Hematopoietic multipotent progenitor cell treated with erythropoietin and hydrocortisone succinate and interleukin-3 and kit ligand, for 4 days (in vitro differentiated cells): ENCODE measurements around the gene SYT15.
"Not testable (repeated sequence)": the region's sequence is repeated elsewhere in the genome, so short reads cannot be mapped to it uniquely, and the experiment has no call there.

Experiments
- DNase-seq: peaks from one replicate; pipeline ENCODE4 v3.0.0-alpha.2; 2015

Gene SYT15

DNA sequence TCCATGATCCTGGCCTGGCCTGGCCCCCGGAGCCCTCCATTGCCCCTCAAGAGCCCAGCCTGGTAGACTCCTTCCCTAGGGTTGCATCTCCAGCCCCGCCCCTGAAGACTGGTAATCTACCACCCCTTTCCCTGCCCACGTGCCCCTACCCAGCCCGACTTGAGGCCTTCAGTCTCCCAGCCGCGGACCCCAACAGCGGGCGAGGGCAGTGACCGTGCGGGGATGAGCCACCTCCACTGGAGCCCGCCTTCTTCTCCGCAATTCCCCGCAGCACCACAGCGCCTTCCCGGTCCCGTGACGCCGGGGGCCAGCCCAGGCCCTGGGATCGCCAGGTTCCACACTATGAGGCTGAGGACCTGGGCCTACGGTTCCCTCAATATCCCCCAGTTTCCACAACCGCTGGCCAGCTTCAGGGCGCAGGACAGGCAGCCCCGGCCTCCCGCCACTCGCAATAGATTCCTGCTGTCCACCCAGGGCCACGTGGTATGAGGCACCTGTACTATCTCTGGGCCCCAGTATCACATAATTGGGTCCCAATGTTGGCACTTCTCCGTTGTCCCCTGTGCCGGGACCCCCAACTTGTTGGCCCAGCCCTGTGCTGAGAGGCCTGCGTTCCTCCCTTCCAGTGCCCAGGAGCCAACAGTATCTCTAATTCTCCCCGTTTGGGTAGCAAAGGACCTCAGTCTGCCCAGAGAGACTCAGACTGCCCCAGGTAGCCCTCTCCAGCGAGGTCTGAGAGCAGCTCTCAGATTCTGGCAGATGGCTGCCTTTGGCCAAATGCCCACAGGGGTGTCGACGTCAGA is 21.4 kb upstream of the SYT15 start:
- no peak for DNase-seq

DNA sequence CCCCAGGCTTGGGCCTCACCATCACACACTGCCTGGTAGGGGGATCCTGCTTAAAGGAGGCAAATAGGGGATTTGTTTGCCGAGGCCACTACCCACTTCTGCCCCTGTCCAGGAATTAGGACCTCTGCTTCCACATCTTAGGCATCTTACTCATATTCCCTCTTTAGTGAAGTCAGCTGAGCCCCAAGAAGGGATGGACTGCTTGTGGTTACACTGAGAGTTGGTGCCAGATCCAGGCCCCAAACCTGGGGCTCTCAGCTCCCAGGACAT is 20.9 kb upstream of the SYT15 start:
- no peak for DNase-seq

DNA sequence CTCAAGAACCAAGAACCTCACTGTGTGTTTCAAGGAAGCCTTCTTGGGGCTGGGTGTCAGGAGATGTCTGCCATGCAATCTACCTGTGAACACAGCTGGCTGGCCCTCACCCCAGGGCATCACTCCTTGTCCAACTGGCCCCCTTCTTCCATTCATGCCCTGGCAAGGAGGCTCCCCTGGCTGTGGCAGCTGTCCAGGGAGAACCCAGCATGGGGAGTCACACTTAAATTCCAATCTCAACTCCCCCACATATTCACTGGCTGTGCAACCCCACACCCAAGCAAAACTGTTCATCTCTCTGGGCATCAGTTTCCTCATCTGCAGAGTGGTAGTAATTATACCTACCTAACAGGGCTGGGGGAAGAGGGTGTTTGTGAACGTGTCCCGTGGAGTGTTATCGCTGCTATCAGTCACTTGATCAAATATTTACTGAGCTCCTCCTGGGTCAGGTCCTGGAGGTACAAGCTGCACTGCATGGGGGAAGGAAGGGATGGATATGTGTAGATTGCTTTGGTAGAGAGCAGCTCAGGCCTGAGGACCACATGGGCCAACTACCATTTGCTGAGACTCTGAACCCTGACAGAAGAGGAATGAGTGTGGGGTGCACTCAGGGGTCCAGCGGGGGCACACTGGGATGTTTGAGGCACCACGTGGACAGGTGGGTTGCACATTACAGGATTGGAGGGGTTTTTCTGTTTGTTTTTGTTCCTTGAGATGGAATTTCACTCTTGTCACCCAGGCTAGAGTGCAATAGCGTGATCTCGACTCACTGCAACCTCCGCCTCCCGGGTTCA is 20.3 kb upstream of the SYT15 start:
- no peak for DNase-seq

DNA sequence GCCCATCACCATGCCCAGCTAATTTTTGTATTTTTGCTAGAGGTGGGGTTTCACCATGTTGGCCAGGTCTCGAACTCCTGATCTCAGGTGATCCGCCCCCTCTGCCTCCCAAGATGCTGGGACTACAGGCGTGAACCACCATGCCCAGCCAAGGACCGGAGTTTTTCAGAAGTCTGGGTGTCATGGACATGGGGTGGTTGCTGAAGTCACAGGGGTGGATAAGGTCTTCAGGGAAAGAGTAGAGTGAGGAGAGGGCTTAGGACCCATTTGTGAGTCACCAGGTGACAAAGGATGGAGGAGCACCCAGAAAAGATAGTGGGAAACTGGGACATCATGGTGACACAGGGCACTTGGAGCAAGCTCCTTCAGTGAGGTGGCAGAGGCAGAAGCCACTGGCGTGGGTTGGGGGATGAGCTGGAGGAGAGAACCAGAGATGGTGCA is 19.7 kb upstream of the SYT15 start:
- no peak for DNase-seq

DNA sequence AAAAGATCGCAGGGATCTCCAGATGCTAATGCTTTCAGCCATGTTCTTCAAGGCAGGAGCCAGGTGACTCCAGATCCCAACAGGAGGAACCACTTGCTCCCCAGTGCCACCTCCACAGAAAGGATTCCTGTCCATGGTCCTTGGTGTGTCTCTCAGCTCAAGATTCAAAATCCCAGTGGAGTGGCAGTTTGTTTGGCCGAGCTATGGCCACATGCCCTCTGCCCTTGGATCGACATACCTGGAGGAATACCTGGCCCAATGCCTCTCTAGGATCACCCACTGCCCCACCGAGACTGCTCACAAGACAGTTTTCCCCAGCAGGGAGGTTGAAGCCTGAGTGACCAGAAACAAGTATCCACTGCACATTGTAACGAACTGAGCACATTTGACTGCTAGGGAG is 18.5 kb upstream of the SYT15 start:
- no peak for DNase-seq

DNA sequence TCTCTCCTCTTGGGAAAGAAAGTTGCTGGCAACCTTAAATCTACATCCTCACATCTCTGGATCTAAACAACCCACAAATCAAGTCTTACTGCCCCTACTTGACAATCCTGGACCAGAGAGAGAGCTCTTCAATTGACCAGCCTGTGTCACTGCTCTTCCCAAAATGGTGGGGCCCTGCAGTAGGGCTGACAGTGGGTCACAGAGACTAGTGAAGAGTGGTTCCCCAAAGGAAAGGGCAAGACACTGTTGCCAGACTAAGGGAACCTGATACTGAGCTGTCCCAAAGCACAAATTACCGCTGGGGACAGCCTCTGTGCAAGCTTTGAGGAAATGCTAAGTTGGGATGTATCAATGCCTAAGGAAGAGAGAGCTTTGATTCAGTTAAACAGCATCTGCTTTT is 18.0 kb upstream of the SYT15 start:
- no peak for DNase-seq

DNA sequence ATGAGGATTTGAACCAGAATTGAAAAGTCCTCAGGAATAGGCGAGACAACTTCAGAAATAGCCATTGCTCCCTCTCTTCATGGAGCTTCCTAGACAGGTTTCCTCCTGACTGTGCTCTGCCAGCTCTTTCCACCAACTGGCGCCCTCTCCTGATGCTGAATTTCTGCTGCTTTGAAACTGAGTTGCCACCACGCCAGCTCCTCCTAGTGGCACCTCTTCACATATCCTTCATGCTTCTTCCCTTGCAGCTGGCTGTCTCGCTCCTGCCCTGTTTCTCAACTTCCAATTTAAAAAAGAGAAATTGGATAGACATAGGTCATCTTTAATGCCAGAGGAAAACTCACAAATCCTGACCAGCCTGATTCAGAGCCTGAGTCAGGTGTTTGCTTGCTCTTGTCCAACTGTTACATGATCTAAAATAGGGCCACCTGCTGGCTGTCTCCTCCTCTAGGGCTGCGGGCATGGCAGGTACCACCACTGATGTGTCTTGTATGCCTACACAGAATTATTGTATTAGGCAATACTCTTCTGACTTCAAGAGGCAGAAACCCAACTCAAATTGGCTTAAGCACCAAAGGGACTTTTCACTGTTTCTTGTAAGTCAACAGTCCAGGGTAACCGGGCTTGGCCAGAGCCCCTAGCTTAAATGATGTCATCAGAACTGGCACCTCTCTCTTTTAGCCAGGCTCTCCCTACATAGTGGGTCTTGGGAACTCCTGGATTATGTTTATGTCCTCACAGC is 13.2 kb upstream of the SYT15 start:
- peak; percentile 82 for DNase-seq

DNA sequence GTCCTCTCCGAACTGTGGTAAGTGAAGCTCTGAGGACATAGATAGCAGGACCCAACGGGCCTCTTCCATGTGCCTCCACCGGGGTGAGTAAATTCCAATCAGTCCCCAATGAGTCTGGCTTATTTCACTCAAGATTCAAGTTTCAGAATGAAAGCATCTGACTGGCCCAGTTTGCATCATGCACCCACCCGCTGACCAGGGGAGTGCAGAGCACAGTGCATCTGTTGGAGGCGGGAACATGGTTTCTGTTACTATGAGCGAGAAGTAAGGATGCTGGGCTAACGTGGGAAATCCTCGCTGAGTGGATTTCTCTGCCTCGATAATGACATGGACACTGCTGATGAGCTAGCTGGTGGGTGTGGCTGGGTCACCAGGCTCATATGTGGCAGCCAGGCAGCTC is 11.8 kb upstream of the SYT15 start:
- DNase-seq, result not testable (repeated sequence)

DNA sequence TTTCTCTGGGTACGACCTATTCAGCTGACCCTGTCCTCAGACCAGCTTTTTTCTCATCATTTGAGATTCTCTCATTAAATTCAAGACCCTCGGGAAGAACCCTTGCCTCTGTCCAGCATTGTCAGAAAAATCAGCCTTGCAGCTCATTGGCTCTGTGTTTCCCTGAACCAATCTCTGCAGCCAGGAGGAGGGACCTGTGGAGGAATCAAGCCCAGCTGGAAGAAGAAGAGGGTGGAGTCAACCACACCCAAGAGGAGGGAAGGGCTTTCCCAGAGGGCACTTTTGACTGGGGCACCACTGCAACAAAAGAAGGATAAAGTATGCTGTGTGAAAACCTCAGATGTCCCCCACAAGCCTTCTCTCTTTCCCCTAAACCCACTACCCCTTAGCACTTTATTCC is 8.3 kb upstream of the SYT15 start:
- not testable (repeated sequence) for DNase-seq

DNA sequence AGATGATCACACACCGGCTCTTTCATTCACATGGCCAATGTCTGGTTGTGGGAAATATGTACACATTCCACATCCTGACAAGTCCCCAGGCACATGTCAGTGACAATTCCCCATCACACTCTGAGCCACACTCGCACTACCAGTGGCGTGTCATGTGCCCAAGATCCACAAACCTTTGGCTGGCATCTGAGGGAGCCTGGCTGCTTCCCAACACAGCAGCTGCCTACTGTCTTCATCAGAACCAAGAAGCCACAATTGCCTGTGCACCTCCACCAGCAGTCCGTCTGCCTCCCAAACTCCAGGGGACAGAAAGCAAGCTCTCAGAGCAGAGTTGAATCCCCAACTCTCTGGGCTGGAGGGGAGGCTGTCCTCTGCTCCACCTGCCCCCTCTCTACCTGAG is 6.2 kb upstream of the SYT15 start:
- DNase-seq, result not testable (repeated sequence)

DNA sequence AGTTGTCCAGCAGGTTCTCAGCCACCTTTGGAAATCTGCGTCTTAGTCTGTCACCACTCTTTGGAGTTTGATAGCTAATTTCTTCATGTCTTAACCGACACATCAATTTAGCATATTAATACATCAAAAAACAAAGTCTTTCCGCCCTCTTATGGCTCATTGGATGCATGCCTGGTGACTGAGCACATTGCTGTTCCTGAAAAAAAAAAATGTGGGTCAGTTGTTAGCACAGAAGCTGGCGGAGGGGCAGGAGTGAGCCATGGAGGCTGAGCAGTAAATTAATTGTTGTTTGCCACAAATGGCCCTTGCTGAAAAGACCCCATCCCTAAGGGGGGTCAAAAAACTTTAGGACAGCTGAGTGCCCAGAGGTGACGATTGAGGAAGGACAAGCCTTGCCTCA is 5.6 kb upstream of the SYT15 start:
- DNase-seq, result not testable (repeated sequence)

DNA sequence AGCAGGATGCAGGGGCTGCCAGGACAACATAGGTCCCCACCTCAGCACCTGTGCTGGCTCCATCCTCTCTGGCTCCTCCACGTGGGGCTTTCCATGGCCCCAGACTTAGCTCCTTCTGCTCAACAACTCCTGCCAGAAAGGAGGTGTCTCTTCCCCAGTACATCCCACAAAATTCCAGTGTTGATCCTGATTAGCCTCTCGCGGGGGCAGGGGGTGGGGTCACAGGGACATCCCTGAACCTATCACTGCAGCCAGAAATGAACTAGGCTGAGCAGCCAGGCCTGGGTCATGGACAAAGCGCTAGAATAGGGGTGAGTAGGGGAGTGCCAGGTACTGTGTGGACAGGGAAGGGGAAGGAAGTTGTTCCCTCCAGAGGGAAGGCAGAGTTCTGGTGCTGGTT is 5.0 kb upstream of the SYT15 start:
- not testable (repeated sequence) for DNase-seq

DNA sequence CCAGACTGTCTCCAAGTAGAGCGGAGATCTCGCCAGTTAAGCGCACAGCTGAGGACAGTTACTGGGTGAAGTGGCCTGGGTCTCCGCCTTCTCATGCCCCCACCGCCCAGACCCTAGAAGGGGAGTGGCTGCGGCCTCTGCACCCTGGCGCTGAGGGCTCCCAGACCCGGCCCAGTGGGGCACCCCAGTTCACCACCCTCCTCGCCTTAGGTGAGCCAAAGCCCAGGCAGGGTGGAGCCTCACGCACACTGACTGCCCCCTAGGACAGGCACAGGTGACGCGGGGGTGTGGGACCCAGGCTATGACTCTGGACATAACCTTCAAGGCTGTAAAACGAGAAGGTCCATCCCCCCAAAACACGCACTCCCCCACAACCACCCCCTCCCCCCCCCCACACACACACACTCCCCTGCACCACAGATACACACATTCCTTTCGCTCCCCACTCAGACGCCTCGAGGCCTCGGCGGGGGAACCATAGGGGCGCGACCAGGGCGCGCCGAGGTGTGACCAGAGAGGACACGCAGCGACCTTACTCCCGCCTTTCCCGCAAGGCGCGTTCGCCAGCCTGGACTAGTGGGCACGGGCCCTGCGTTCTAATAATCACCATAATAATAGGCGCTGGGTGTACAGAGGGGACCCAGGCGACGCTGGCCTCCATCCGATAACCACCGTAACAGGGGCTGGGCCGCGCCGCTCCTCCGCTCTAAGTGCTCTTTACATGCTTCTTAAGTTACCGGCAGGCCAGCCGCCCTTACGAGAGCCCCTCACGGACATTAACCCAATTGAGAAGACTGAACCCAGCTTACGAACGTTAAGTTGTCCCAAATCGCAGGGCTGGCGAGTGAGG is 1.1 kb upstream of the SYT15 start:
- DNase-seq, result not testable (repeated sequence)

DNA sequence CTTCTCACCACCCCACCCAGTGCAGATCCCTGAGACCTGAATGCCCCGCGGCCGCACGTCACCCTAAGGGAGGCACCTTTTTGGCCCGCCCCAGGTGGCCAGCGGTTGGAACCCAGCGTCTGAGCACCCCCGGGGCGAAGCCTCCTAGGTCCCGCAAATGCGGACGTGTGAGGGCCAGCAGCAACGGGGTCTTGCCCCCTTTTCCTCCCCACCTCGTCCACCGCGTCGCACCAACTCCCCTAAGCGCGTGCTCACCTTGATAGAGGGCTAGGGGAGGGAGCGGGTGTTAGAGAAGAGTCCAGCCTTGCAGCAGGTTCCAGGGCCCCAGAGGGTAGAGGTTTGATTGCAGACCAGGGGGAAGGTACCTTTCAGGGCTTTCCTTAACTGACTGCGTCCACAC is 450 bp downstream of the SYT15 start:
- DNase-seq, result not testable (repeated sequence)

DNA sequence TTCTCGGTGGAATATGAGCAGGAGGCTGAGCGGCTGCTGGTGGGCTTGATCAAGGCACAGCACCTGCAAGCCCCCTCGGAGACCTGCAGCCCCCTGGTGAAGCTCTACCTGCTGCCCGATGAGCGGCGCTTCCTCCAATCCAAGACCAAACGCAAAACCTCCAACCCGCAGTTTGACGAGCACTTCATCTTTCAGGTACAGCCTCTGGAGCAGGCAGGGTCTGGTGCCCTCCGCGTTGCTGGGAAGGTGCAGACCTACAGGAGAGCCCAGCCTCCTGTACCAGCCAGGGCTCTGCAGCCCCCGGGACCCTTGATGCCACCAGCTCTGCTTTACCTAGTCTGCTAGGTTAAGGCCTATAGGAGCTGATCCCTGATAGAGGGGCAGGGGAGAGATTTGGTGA is 3.1 kb downstream of the SYT15 start:
- DNase-seq, result not testable (repeated sequence)

DNA sequence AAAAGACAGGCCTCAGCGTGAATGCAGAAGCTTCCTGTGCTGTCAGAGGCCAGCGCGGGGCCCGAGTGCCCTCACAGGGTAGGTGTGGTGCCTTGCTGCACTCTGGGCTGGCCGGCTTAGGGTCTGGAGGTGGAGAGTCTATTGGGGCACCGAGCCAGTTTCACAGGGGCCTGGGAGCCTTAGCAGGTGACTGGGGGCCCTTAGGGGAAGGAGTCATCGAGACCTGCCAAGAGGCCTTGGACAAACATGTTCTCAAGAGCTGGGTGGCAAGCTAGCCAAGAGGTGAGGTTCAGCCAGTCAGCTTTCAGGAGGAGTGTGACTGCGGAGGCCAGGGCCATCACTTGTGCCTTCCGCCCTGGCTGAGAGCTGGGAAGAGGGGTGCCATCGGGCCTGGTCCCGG is 3.6 kb downstream of the SYT15 start:
- not testable (repeated sequence) for DNase-seq

DNA sequence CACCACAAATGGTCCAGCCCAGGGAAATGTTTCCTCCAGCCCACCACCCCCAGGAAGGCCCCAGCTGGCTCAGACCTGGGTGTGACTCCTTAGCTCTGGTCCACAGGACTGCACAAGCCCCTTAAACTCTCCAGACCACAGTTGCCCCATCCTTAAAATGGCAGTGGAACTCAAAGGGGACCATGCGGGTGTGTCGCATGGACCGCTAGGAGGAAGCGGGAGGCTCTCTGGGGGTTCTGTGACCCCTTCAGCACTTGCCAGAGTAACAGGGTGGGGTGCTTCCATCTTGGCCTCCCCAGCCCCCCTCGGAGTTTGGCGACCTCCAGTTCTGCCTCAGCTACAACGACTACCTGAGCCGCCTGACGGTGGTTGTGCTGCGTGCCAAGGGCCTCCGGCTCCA is 5.3 kb downstream of the SYT15 start:
- DNase-seq, result not testable (repeated sequence)

DNA sequence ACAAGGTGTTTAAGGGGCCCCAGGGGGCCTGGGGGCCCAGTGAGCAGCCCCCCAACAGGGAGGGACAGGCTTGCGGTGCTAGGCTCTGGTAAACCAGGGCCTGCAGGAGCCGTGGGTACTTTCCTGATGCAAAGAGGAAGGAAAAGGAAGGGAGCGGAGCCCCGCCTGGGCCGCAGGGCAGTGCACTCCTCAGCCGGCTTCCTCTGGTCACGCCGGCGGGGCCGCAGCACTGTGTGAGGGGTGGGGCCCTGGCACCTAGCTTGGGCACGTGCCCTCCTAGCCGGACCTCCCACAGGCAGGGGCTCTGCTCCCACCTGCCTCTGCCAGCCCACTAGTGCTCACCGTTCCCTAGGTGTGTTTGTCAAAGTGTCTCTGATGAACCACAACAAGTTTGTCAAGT is 6.3 kb downstream of the SYT15 start:
- DNase-seq, result not testable (repeated sequence)

DNA sequence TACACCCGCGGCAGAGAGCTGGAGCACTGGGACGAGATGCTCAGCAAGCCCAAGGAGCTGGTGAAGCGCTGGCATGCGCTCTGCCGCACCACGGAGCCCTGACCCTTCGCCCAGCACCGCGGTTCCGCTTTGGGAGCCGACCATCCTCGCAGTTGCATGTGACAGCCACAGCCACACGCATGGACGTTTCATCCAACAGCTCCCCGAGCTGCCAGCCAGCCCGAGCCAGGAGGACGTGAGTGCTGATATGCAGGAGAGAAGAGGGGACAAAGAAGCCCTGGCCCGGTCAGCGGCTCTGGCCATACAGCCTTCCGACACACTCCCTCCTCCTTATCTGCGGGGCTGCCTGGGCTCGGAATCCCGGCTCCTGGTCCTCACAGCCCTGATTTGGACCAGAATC is 8.6 kb downstream of the SYT15 start:
- not testable (repeated sequence) for DNase-seq

DNA sequence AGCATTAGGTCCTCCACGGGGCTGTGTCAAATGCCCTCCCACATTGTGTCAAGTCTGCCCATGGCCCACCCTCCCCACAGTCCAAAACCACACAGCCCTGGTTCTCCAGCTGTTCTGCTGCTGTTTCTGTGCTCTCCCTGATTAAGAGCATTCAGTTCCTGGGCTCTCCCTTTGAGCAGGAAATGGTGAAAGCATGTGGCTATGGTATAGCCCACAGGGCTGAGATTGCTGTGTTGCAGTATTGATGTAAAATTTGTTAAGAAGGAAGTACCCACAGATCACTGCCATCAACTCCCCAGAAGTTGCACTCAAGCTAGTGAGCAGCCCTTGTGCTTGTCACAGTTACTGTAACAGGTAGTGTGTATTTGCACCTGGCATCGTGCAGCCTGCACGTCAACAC is 9.3 kb downstream of the SYT15 start:
- not testable (repeated sequence) for DNase-seq

DNA sequence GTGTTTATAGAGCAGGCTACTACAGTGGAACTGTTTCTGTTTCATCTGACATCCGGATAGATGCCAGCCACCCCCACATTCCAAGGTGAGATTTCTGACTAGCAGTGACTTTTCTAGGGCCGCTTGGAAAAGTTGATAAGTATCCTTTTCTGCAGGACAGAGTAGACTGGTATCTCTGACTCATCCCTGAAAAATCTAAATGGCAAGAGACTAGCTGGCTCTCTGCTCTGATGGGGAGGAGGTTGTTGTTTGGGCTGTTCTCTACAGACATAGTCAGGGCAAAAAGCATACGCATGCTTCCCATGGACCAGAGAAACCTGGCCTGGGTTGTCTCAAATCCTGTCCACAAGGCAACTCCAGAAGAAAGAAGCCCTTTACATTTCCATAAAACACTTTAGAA is 10.7 kb downstream of the SYT15 start:
- not testable (repeated sequence) for DNase-seq

DNA sequence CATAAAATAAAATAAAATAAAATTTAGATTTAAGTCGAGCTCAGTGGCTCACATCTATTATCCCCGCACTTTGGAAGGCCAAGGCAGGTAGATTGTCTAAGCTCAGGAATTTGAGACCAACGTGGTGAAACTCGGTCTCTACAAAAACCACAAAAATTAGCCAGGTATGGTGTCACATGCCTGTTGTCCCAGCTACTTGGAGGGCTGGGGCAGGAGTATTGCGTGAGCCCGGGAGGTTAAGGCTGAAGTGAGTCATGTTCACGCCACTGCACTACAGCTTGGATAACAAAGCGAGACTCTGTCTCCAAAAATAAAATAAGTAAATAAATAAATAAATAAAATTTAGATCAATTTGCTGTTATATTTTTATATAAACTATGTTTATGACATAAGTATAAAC is 12.1 kb downstream of the SYT15 start:
- DNase-seq, result not testable (repeated sequence)

DNA sequence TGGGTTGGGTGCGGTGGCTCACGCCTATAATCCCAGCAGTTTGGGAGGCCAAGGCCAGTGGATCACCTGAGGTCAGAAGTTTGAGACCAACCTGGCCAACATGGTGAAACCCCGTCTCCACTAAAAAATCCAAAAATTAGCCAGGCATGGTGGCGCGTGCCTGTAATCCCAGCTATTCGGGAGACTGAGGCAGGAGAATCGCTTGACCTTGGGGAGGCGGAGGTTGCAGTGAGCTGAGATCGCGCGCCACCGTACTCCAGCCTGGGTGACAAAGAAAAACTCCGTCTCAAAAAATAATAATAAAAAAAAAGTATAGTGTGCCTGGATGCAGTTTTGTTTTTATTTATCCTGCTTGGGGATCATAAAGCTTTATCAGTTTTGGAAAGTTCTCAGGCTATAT is 14.4 kb downstream of the SYT15 start:
- DNase-seq, result not testable (repeated sequence)
